ENCODE results near the gene ST3GAL3. TPM values are rescaled to one million over a fixed set of nuclear protein-coding genes. Genes with fewer than 3 reads are reported as not detected.

ST3GAL3 gene
- total RNA-seq, 1 experiment from 2014 or later, result 19.3 TPM

GRCh38 chr1:43934101-43934985 is 227.0 kb downstream of the ST3GAL3 start:
- H3K36me3 ChIP-seq (ENCODE audit: low read depth), result no peaks in the 10 kb centered on the region
- peak overlapping the region; percentile 95 for H3K4me2 ChIP-seq
- no peaks in the 10 kb centered on the region for H4K20me1 ChIP-seq (ENCODE audit: insufficient read depth)
- H3F3A ChIP-seq (ENCODE audit: insufficient read depth, low read depth), result peaks cover 38% of the 10 kb centered on the region; the same call in 1 of the 2 replicates
- H3K79me2 ChIP-seq (ENCODE audit: low read depth), result 0 out of 2 replicates have a peak, but pooled peaks cover 7% of the 10 kb centered on the region
- H3K4me3 ChIP-seq, result peak overlapping the region; percentile 90
- H3K9me2 ChIP-seq (ENCODE audit: insufficient read depth), result no peaks in the 10 kb centered on the region
- peak overlapping the region; percentile 85; the same call in 1 of the 2 replicates for H2AFZ ChIP-seq
- no peaks in the 10 kb centered on the region for H3K9me3 ChIP-seq (ENCODE audit: insufficient read depth, low read depth)
- intact Hi-C loops (cut with micrococcal nuclease; ENCODE audit: unreplicated experiment), result loop anchor here (1.0 to 2.0 kb wide), 7 partner anchors 76 to 708 kb away; partner anchors contain the start of gene ST3GAL3
- peaks cover 43% of the 10 kb centered on the region for H3K4me1 ChIP-seq (replicated peaks; ENCODE audit: insufficient read depth)
- TF ChIP-seq CTCF (conservative IDR thresholded peaks at IDR 0.05) (peak; percentile 90), EZH2 (IDR thresholded peaks at IDR 0.05; ENCODE audit: low read depth) (no peak)
- H3K27me3 ChIP-seq (ENCODE audit: insufficient read depth, low read depth), result no peaks in the 10 kb centered on the region
- ChIA-PET POLR2A (ENCODE audit: unreplicated experiment) (interaction anchor here (0.6 to 1.3 kb wide), 6 partner anchors 81 to 284 kb away, joined by 3 to 12 read pairs (median 8); partner anchors contain the start of gene KDM4A), CTCF (interaction anchor here (0.6 to 4.0 kb wide), 22 partner anchors 9 to 1355 kb away, joined by 3 to 185 read pairs (median 5); partner anchors contain the start of genes KDM4A and PTPRF)
- BruUV-seq (replicated peaks), result TSS peak; percentile 46
- H3K27ac ChIP-seq, result peak overlapping the region; percentile 84
- peak; percentile 64 to 90 for DNase-seq

- Histone ChIP-seq H3K9me2 (ENCODE audit: insufficient read depth) (no peaks in the 10 kb centered on the region), H3K9me3 (ENCODE audit: insufficient read depth, low read depth) (no peaks in the 10 kb centered on the region), H3K4me3 (peak overlapping the region; percentile 15; the same call in 1 of the 2 replicates), H3K4me2 (peak overlapping the region; percentile 95), H3K27ac (no peak overlapping the region), H2AFZ (no peak overlapping the region), H3K27me3 (ENCODE audit: insufficient read depth, low read depth) (no peaks in the 10 kb centered on the region), H3K79me2 (ENCODE audit: low read depth) (0 out of 2 replicates have a peak, but pooled peaks cover 7% of the 10 kb centered on the region), H4K20me1 (ENCODE audit: insufficient read depth) (no peaks in the 10 kb centered on the region), H3K4me1 (replicated peaks; ENCODE audit: insufficient read depth) (peaks cover 39% of the 10 kb centered on the region), H3F3A (ENCODE audit: insufficient read depth, low read depth) (peaks cover 32% of the 10 kb centered on the region; the same call in 1 of the 2 replicates), H3K36me3 (ENCODE audit: low read depth) (no peaks in the 10 kb centered on the region)
- POLR2A ChIA-PET (ENCODE audit: unreplicated experiment), result interaction anchor here (1.1 to 1.3 kb wide), 3 partner anchors 170 to 284 kb away, joined by 8 to 12 read pairs (median 10); partner anchors contain the start of gene KDM4A
- CTCF ChIA-PET, result interaction anchor here (0.6 to 4.0 kb wide), 19 partner anchors 9 to 1355 kb away, joined by 3 to 185 read pairs (median 7); partner anchors contain the start of genes KDM4A and PTPRF
- DNase-seq, result no peak
- no TSS peak for BruUV-seq (replicated peaks)
- TF ChIP-seq CTCF (conservative IDR thresholded peaks at IDR 0.05) (no peak; the same call in 1 of the 2 replicates), EZH2 (IDR thresholded peaks at IDR 0.05; ENCODE audit: low read depth) (no peak)
- intact Hi-C loops (cut with micrococcal nuclease; ENCODE audit: unreplicated experiment), result loop anchor here (1.0 to 2.0 kb wide), 7 partner anchors 77 to 708 kb away; partner anchors contain the start of gene ST3GAL3
Measured at GRCh38 chr1:43934986-43935324, 227.6 kb downstream of the ST3GAL3 start.

Data from PC-9 (cell line).